Stromal cell of bone marrow (primary cell): ENCODE results near the gene LRRTM1.

ENCODE experiments used
- DNase-seq: peaks from one replicate; pipeline ENCODE4 v3.0.0-alpha.2; 2012; ENCODE audit warnings: low read depth

LRRTM1 gene, protein sequence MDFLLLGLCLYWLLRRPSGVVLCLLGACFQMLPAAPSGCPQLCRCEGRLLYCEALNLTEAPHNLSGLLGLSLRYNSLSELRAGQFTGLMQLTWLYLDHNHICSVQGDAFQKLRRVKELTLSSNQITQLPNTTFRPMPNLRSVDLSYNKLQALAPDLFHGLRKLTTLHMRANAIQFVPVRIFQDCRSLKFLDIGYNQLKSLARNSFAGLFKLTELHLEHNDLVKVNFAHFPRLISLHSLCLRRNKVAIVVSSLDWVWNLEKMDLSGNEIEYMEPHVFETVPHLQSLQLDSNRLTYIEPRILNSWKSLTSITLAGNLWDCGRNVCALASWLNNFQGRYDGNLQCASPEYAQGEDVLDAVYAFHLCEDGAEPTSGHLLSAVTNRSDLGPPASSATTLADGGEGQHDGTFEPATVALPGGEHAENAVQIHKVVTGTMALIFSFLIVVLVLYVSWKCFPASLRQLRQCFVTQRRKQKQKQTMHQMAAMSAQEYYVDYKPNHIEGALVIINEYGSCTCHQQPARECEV

DNA sequence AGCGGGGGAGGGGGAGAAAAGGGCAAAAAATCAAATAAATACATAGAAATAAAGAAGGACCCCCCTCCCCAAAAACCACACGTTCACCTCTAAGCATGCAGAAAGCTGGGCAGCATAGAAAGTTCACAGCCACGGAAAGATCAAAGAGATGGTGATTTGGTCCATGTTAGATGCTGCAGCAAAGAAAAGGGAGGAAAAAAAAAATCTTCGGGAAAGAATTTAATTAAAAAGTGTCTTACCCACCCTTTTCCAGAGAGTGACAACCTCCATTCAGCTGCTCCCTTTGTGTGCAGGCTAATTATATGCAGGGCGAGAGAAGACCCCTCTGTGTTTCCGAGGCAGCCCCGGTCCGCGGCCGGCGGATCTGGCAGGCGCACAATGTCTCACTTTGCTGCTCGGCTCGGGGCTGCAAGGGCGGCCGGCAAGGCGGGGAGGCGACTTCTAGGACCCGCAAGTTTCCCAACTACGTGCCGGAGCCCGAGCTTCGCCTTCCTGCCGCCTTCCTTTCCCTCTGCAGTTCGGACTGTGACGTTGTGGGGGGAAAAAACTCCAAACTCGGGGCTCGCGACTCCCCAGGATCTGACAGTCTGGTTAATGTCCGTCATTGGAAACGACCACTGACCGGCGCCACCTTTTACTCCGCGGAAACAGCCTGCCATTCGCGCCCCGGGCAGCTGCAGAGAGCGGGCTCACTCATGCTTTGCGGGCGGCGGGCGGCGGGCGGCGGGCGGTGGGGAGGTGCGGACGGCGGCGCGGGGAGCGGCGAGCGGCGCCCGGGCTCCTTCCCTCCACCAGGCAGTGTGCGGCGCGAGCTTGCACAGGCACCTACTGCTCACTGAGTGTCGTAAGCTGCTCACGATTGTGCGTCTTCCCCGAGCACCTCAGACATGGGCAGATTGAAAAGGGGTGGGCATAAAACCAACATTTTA is at the start of gene LRRTM1:
LRRTM1 (minus strand) TSS at position 844 of the 929 bp plus-strand sequence. CDS start 933 bp downstream, outside the sequence.
- DNase-seq, result no peak

GRCh38 chr2:80351231-80351630 is 46.7 kb upstream of the LRRTM1 start:
- peak; percentile 2 for DNase-seq

DNA sequence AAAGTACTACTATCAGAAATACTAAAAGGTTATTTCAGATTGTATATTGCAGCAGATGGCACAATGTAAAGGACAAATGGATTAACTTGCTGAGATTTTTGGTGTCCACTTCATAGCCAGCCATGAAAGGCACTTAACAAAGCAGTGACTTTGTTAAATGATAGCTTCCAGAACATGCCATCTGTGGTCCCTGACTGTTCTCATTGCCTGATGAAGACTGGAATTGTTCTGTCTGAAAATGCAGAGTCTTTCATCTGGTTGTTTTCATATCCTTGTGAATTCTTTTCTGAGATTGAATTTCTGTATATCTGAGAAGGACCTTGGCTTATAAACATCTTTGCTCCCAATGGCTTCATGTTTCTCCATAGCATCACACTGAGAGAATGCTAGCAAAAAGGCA is 44.4 kb upstream of the LRRTM1 start:
- no peak for DNase-seq

GRCh38 chr2:80348078-80348477 is 43.5 kb upstream of the LRRTM1 start:
- DNase-seq, result no peak

DNA sequence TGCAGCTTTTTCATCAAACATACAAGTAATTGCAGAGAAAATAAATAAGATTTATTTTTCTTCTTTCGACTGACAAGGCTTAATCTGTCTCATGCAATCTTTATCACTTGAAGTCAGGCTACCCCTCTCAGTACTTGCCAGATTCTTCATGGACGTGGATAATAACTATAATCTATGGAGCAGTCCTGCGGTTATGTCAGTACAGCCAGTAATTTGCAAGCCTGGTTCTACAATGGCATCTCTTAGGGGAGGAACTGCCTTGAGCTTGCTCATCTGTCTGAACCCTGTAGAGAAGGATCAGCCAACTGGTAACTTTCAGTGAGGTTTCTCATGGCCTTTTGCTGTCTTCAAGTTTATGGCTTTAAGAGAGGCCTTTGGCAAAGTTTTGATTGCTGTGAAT is 35.5 kb upstream of the LRRTM1 start:
- DNase-seq, result no peak

GRCh38 chr2:80338794-80339193 is 34.2 kb upstream of the LRRTM1 start:
- no peak for DNase-seq

DNA sequence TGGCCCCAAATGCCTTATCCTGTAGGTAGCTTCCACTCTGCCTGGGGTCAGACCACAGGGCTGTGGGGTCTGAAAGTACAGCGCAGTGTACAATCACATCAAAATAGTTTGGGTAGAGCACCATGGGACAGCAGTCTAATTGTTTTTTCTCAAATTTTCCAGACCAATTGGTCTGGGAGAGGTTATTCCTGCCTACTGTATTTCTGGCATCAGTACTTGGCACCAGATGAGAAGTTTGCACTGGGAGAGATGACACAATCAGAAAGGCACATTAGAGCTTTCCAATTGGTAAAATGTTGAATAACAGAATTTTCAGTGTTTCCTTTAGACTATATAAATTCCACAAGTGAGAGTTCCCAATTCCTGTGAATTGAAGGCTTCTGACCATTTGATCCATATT is 30.9 kb upstream of the LRRTM1 start:
- DNase-seq, result peak; percentile 13

GRCh38 chr2:80333886-80334285 is 29.3 kb upstream of the LRRTM1 start:
- DNase-seq, result no peak

GRCh38 chr2:80330527-80331450 is 26.2 kb upstream of the LRRTM1 start:
- no peak for DNase-seq

- DNase-seq, result no peak
These were observed 24.9 kb upstream of the LRRTM1 start for GRCh38 chr2:80329491-80329890.

- DNase-seq, result no peak
These were observed 23.6 kb upstream of the LRRTM1 start for GRCh38 chr2:80328159-80328571.

GRCh38 chr2:80326861-80327260 is 22.3 kb upstream of the LRRTM1 start:
- no peak for DNase-seq

GRCh38 chr2:80326214-80326613 is 21.7 kb upstream of the LRRTM1 start:
- peak; percentile 25 for DNase-seq

DNA sequence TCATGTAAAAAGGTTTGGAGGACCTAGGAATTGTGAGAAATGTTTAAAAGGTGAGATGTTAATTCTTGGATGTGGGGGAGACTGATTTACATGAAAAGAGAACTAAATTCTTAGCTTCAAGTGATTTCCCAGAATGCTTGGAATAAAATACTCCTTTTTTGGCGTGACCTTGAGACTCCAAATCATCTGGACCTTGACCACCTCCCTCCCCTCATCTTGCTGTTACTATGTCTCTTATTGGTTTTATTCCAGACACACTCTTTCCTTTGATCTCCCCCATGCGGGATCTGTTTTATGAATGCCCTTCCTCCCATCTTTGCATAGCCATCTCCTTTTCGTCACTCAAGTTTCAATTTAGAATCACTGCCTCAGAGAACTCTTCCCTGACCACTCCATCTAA is 20.0 kb upstream of the LRRTM1 start:
- DNase-seq, result no peak

- DNase-seq, result no peak
These were observed 19.1 kb upstream of the LRRTM1 start for GRCh38 chr2:80323610-80324009.

- DNase-seq, result no peak
These were observed 18.4 kb upstream of the LRRTM1 start for GRCh38 chr2:80322958-80323357.

DNA sequence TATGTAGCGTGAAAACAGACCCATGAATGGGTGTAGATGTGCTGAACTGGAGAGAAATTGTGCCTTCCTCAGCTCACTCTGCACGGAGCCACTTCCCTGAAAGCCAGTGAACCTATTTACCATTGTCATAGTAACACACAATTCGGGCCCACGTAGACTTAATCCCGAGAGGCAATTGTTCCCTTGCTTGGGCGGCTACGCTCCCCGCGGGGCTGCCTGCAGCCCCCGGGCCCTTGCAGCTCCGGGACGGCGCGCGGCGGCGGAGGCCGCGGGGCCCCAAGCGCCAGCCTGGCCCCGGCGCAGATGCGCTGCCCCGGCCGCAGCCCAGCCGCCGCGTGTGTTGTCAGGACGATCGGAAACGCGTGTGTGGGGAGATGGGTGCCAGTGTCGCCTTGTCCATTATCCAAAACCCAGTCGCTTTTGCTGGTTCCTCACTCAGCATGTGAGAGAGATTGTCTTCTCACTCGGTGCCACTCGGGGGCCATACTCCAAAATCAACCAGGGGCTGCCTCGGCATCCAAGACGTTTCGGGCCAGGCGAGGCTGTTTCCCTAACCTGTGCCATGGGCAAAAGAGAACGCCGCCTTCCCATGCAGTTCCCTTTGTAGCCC is 17.9 kb upstream of the LRRTM1 start:
- DNase-seq, result no peak

GRCh38 chr2:80312282-80312839 is 7.8 kb upstream of the LRRTM1 start:
- DNase-seq, result no peak

- DNase-seq, result no peak
These were observed 6.8 kb upstream of the LRRTM1 start for GRCh38 chr2:80311304-80311703.

- no peak for DNase-seq
These were observed 1.3 kb downstream of the LRRTM1 start for GRCh38 chr2:80303006-80303908.
